HG03575 (cell line): ENCODE measurements around the gene LRCH1.
"Not testable (repeated sequence)": the region's sequence is repeated elsewhere in the genome, so short reads cannot be mapped to it uniquely, and the experiment has no call there.

Source experiments
- ATAC-seq: cut with Tn5 transposase; IDR thresholded peaks from one replicate; pipeline ENCODE4 v1.9.1; 2021; ENCODE audit not compliant: unreplicated experiment, insufficient number of reproducible peaks, low FRiP score; ENCODE audit errors: extremely low read depth

LRCH1 gene

GRCh38 chr13:46552889-46553520, at the start of gene LRCH1:
Gene LRCH1 (plus strand): TSS chr13:46553170. CDS start chr13:46553397, 227 bp downstream.
- ATAC-seq, result no peak

GRCh38 chr13:46504036-46504435, 48.9 kb upstream of the LRCH1 start:
- ATAC-seq, result no peak

GRCh38 chr13:46507981-46508380, 45.0 kb upstream of the LRCH1 start:
- no peak for ATAC-seq

- no peak for ATAC-seq
Observed at GRCh38 chr13:46509981-46510380, 43.0 kb upstream of the LRCH1 start.

- no peak for ATAC-seq
Observed at GRCh38 chr13:46515803-46516202, 37.2 kb upstream of the LRCH1 start.

GRCh38 chr13:46516599-46517338, 36.2 kb upstream of the LRCH1 start:
- ATAC-seq, result no peak

- ATAC-seq, result not testable (repeated sequence)
Observed at GRCh38 chr13:46517748-46518147, 35.2 kb upstream of the LRCH1 start.

GRCh38 chr13:46519182-46519581, 33.8 kb upstream of the LRCH1 start:
- ATAC-seq, result no peak

GRCh38 chr13:46520166-46520565, 32.8 kb upstream of the LRCH1 start:
- ATAC-seq, result no peak

GRCh38 chr13:46521486-46521885, 31.5 kb upstream of the LRCH1 start:
- no peak for ATAC-seq

- no peak for ATAC-seq
Observed at GRCh38 chr13:46521921-46522747, 30.8 kb upstream of the LRCH1 start.

- ATAC-seq, result no peak
Observed at GRCh38 chr13:46522748-46523030, 30.3 kb upstream of the LRCH1 start.

- no peak for ATAC-seq
Observed at GRCh38 chr13:46523972-46524752, 28.8 kb upstream of the LRCH1 start.

- no peak for ATAC-seq
Observed at GRCh38 chr13:46526100-46526735, 26.8 kb upstream of the LRCH1 start.

GRCh38 chr13:46526740-46527139, 26.2 kb upstream of the LRCH1 start:
- no peak for ATAC-seq

- no peak for ATAC-seq
Observed at GRCh38 chr13:46527237-46527636, 25.7 kb upstream of the LRCH1 start.

- ATAC-seq, result no peak
Observed at GRCh38 chr13:46529216-46529919, 23.6 kb upstream of the LRCH1 start.
